Measurements from ENCODE around the gene KIF26B.

The KIF26B gene

GRCh38 chr1:245649666-245650065 lies 494.9 kb downstream of the KIF26B start:
- DNase-seq (ENCODE audit: low spot score): no peak
- TF ChIP-seq CTCF (IDR thresholded peaks at IDR 0.05; ENCODE audit: borderline replicate concordance, control extremely low read depth, extremely low read depth, insufficient read depth, missing control alignments): no peak
- in situ Hi-C loops (cut with MboI; ENCODE audit: low sequenced_read_pairs, unreplicated experiment): no loop called here

- in situ Hi-C loops (cut with MboI; ENCODE audit: low sequenced_read_pairs, unreplicated experiment): no loop called here
- DNase-seq (ENCODE audit: low spot score): no peak
- TF ChIP-seq CTCF (IDR thresholded peaks at IDR 0.05; ENCODE audit: borderline replicate concordance, control extremely low read depth, extremely low read depth, insufficient read depth, missing control alignments): no peak
Measured at GRCh38 chr1:245650441-245650960, 495.7 kb downstream of the KIF26B start.

GRCh38 chr1:245651093-245651492 lies 496.3 kb downstream of the KIF26B start:
- DNase-seq (ENCODE audit: low spot score): no peak
- no peak for TF ChIP-seq CTCF (IDR thresholded peaks at IDR 0.05; ENCODE audit: borderline replicate concordance, control extremely low read depth, extremely low read depth, insufficient read depth, missing control alignments)
- in situ Hi-C loops (cut with MboI; ENCODE audit: low sequenced_read_pairs, unreplicated experiment): no loop called here

GRCh38 chr1:245652116-245652515 lies 497.3 kb downstream of the KIF26B start:
- DNase-seq (ENCODE audit: low spot score): no peak
- in situ Hi-C loops (cut with MboI; ENCODE audit: low sequenced_read_pairs, unreplicated experiment): no loop called here

GRCh38 chr1:245652660-245653427 lies 498.1 kb downstream of the KIF26B start:
- DNase-seq (ENCODE audit: low spot score): no peak
- no peak for TF ChIP-seq CTCF (IDR thresholded peaks at IDR 0.05; ENCODE audit: borderline replicate concordance, control extremely low read depth, extremely low read depth, insufficient read depth, missing control alignments)
- in situ Hi-C loops (cut with MboI; ENCODE audit: low sequenced_read_pairs, unreplicated experiment): no loop called here

More at GRCh38 chr1:245652116-245652515, 497.3 kb downstream of the KIF26B start:
- TF ChIP-seq CTCF (IDR thresholded peaks at IDR 0.05; ENCODE audit: borderline replicate concordance, control extremely low read depth, extremely low read depth, insufficient read depth, missing control alignments): no peak

- DNase-seq (ENCODE audit: low spot score): no peak
- in situ Hi-C loops (cut with MboI; ENCODE audit: low sequenced_read_pairs, unreplicated experiment): no loop called here
- no peak for TF ChIP-seq CTCF (IDR thresholded peaks at IDR 0.05; ENCODE audit: borderline replicate concordance, control extremely low read depth, extremely low read depth, insufficient read depth, missing control alignments)
Measured at GRCh38 chr1:245654460-245655050, 499.8 kb downstream of the KIF26B start.

Measured in GM13976 (cell line).